Hematopoietic multipotent progenitor cell (in vitro differentiated cells): Measurements from ENCODE around the gene SFPQ. TPM values are rescaled to one million over a fixed set of nuclear protein-coding genes. Genes with fewer than 3 reads are reported as not detected.
"Not testable (repeated sequence)": the region's sequence is repeated elsewhere in the genome, so short reads cannot be mapped to it uniquely, and the experiment has no call there.

Experiments used
- DNase-seq, 3 donors: peaks; one replicate each; pipeline ENCODE4 v3.0.0-alpha.2; 2011 to 2015; ENCODE audit warnings: low read depth in 2 of 3, low spot score in 2 of 3
- small RNA-seq: library from RNA; depleted of rRNA; stranded (forward); fragments of <200 nt; gene quantifications from one replicate; pipeline ENCODE3, GENCODE V24; 2012
- total RNA-seq: library from RNA; depleted of rRNA; stranded (reverse); fragments of >200 nt; gene quantifications from one replicate; pipeline ENCODE4 v1.2.3, GENCODE V29; 2012

The SFPQ gene
- total RNA-seq, 1 donor, result 221 TPM

GRCh38 chr1:35145892-35146549 lies 46.9 kb downstream of the SFPQ start:
- DNase-seq, result not testable (repeated sequence)

DNA sequence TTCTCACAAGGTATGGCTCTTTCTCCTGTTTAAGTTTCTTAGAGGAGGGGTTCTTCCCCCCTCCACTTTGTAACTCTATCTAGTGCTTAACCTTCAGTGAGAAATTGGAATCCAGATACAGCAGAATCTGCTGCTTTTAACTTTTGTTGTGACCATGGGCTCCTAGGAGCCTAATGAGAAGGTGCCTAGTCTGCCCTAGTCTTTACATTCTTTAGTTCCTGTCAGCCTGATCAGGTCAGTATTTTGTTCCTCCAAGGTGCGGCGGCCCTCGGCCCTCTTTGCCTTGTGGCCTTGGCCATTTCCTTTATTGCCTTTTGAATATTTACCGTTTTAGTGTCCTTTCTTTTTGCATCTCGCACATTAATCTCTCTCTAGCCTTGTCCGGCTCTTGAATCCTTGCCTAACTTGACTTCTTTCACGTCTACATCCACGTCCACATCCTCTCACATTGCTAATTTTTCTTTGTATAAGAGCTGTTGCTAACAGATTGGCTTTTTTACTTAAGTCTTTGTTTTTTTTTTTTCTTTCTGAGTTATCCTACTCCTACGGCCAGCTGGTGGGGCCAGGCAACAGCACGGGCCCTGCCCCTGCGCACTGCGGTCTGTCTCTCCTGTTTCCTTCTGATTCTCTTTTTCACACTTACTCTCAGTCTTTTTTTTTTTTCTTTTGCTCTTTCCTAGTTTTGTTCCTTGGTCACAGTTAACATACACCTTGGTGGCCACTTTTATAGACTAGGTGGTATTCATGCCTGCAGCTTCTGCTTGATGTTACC lies 49.0 kb downstream of the SFPQ start:
- DNase-seq, result no peak

DNA sequence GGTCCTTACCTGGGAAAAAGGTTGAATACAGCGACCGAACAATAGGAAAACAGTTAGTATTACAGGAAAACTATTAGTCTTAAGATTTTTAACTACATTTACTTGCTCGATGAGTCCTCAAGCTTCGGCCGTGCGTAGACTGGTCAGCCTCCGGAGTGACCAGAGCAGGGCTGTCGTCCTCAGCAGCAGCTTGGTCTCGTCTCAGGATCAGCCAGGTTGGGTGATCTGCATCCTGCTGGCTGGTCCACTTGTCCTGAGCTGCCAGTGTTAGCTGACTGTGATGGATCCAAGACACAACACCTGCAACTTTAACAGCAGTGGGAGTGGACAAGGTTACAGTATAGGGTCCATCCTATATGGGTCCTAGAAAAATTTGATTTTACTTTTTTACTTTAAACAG lies 50.2 kb downstream of the SFPQ start:
- not testable (repeated sequence) for DNase-seq

DNA sequence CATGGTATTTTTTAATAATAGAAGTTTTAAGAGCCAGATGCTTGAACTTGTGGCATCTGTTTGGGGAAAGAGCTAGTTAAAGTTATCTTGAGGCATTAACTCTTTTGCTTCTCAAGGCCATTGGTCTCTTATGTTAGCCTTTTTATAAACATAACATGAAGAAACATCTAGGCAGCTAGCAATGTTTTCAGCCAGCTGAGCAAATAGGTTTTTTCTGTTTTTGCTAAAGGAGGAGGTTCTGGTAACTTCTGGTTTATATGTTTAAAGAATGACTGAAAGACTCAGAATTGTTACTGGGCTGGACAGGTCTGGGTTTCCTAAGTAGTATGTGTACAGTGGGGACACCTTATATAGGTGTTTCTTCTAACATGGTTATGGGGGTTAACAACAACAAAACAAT lies 50.7 kb downstream of the SFPQ start:
- DNase-seq, result not testable (repeated sequence)

GRCh38 chr1:35137590-35137989 lies 55.4 kb downstream of the SFPQ start:
- DNase-seq, result not testable (repeated sequence)

GRCh38 chr1:35136780-35137179 lies 56.2 kb downstream of the SFPQ start:
- no peak for DNase-seq

Small RNA genes lying within 50 kb of the gene (small RNA-seq; reads per million reads assigned to genes)
- not detected for gene RF00019

Other genes with a start within 250 kb of the SFPQ start
- gene TMEM35B, start 207.8 kb downstream of the SFPQ start, total RNA-seq, result 34.2 TPM
- gene ZMYM6, start 161.2 kb downstream of the SFPQ start, total RNA-seq, result 17.8 TPM
- gene ZMYM1, start 113.8 kb downstream of the SFPQ start, total RNA-seq, result 17.8 TPM
- 26.7 TPM for gene ZMYM4, start 75.6 kb upstream of the SFPQ start, total RNA-seq